Upper lobe of left lung (tissue), 4 donors: Measurements from ENCODE around the gene POLD2.

Experiments used
- POLR2A ChIP-seq, 4 donors: fragments of 450-650 bp; IDR thresholded peaks; one replicate each; pipeline ENCODE4 v1.5.1; 2016 to 2017; ENCODE audit warnings: antibody characterized with exemption in 4 of 4, mild to moderate bottlenecking in 2 of 4
- TF ChIP-seq, protein P1 (sequence below), 6 experiments: fragments of 450-650 bp in 4 of 6; fragments of 200-600 bp in 2 of 6; sonication (generic) in 2 of 6; IDR thresholded peaks; one replicate each; pipeline ENCODE4 v1.5.1; 2016 to 2019; ENCODE audit warnings: antibody characterized with exemption in 6 of 6

DNA sequence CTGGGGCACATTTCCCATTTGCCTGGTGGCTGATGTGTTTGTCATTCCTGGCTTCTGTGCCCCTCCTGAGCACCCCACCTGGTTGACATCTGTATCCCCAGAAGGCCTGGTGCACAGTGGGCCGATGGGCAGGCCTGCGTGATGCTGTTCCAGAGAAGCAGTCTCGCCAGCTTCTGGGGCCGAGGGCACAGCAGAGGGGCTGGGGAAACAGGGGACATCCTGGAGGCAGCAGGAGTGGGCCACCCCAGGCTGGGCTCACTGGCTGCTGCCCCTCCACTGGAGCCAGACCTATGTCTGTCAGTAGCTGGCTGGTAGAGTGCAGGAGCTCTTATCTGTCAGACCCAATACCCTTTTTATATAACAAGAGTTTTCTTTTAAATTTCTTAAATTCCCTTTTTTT, 18.7 kb upstream of the POLD2 start:
- no peak for TF ChIP-seq POLR2A (IDR thresholded peaks at IDR 0.05)
- TF ChIP-seq, protein P1, sequence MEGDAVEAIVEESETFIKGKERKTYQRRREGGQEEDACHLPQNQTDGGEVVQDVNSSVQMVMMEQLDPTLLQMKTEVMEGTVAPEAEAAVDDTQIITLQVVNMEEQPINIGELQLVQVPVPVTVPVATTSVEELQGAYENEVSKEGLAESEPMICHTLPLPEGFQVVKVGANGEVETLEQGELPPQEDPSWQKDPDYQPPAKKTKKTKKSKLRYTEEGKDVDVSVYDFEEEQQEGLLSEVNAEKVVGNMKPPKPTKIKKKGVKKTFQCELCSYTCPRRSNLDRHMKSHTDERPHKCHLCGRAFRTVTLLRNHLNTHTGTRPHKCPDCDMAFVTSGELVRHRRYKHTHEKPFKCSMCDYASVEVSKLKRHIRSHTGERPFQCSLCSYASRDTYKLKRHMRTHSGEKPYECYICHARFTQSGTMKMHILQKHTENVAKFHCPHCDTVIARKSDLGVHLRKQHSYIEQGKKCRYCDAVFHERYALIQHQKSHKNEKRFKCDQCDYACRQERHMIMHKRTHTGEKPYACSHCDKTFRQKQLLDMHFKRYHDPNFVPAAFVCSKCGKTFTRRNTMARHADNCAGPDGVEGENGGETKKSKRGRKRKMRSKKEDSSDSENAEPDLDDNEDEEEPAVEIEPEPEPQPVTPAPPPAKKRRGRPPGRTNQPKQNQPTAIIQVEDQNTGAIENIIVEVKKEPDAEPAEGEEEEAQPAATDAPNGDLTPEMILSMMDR (IDR thresholded peaks at IDR 0.05) = no peak
